ENCODE results near the gene DDX24.

- no peak for TF ChIP-seq CTCF (conservative IDR thresholded peaks at IDR 0.05 in 1 of 2, IDR thresholded peaks at IDR 0.05 in 1 of 2; ENCODE audit: extremely low read depth in 1 of 2, insufficient read depth in 1 of 2, low read depth in 1 of 2, low read length in 2 of 2)
- no peak for TF ChIP-seq EZH2 (IDR thresholded peaks at IDR 0.05; ENCODE audit: borderline replicate concordance, low read length)
These were observed 47.3 kb upstream of the DDX24 start for GRCh38 chr14:94128216-94128839.
